NCI-H2196 (cell line): Measurements from ENCODE around the gene WDR91.

Experiments
- DNase-seq: peaks from one replicate; lab custom pipeline; 2025; ENCODE audit not compliant: unreplicated experiment; lab: John Stamatoyannopoulos, UW

Gene WDR91

DNA sequence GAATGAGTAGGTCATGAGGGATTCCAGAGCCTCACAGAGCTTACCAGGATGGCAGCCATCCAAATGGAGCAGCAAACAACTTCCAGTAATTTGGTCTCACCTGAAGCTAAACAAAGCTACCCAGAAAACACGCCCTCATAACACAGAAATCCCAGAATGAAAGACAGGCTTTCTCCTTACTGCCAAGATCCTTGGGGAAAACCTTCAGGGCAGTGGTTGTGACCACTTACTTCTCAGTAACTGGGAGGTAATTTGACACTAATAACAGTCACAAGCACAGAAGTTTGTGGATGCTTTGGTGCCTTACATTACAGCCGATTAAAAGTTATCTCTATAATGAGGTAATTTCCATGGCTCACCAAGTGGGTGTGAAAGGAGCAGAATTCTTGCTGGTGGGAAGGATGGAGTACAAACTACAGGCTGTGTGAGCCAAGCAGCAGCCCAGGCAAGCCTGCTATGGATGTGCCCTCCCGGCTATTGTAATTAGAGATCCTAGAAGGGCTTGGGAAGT is 10.4 kb downstream of the WDR91 start:
- peak; percentile 7 for DNase-seq

DNA sequence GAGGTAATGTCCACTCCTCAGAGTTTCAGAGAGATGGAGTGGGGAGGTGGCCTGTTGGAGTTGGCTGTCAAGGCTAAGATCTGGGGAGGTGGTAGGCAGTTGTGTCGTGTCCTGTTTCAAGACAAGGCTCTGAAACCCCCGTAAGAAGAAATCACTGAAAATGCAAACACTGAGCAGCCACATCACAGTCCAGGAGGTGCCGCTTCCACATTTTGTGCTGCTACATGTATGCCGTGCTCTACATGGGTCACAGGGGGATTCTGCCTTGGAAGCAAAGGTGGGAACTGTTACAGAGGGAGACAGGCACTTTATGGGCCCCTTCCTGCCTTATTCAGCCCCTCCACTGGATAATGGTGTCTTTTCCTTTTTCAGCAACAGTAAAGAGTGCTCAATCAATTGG is 11.9 kb downstream of the WDR91 start:
- DNase-seq, result no peak

DNA sequence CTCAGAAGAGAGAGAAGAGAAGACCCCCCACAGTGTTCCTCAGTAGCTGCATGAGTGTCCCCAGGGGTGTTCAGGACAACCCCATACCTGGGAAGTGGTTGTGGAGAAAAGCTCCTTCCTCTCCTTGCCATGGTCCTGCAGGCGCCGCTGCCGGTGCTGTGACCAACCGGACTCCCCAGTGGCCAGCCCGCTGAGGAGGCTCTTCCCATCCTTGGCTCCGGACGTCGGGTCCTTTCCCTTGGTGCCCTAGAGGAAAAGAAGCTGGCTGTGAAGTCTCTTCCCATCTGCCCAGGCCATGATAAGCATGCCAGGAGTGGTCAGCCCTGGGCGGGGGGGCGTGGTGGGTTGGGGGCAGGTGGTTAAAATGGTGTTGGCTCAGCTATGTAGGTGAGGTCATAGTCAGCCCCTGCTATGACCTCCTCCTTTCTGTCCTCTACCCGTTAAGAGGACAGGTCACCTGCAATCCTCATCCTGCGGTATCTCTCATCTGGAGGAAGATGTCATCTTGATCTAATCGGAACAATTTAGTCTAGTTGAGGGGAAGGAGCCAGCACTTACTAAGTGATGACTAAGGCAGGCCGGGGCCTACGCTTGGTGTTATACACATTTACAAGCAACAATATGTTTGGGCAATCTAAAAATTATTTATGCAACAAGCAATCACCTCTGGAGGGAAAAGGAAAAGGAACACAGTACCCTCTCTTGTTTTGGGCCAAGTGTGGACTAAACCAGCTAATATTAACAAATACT is 13.2 kb downstream of the WDR91 start:
- DNase-seq, result no peak

DNA sequence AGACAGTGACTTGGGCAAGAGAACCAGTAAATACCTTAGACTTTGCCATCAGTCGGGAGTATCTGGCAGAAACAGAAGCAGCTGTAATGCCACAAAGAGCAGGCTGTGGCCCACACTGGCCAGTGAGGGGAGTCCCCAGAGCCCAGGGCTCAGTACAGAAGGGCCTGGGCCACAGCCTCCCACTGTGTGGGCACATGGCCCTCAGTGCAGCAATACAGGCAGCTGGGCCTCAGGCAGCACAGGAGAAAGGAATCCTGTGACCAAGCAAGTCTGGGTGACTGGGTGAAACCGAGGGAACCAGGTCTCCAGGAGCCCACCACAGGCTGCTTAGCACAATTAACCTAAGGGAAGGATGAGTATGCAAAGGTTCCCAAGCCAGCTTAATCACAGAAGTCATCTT is 14.0 kb downstream of the WDR91 start:
- DNase-seq, result no peak

DNA sequence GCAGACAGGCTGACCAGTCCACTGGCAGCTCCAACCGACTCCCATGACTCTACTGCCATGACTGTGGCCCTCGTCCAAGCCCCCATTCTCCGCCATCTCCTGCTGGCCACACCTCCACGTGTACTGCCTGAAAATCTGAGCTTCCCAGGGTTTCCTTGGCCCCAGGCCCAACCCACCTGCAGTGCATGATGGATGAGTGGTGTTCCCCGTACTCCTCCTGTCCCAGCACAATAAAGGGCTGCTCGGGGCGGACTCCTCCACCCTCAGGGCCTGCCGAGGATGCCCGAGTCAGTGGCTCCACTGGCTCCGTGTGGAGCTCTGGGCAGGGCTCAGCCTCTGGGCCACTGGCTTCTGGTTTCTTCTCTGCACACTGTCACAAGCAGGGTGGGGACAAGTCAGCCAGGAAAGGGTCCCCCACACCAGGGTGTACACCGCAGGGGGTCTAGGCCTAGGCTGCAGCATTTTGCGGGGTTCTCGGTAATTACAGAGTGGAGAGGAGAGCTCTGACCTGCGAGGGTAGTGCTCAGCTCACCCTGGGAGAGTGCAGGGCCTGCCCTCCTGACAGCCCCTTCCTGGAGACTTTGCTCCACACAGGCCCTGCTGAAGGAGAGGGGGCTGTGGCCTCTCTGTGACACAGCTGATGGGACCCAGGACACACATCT is 15.2 kb downstream of the WDR91 start:
- DNase-seq, result no peak

DNA sequence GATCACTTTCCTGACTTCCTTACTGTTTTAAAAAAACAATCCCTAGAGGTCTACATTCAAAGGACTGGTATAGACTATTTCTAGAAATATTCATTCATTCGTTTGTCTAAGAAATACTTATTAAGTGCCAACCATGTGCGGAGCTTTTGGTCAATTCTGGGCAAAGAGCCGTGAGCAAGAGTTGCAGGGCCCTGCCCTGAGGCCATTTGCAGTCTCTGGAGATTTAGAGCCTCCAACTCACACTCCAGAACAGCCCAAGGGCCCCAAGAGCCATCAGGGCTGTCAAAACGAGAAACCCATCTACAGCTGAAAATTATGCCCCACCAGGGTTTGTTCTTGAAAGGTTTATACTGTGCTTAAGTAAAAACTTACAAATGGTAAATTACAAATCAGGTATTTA is 16.2 kb downstream of the WDR91 start:
- DNase-seq, result no peak

DNA sequence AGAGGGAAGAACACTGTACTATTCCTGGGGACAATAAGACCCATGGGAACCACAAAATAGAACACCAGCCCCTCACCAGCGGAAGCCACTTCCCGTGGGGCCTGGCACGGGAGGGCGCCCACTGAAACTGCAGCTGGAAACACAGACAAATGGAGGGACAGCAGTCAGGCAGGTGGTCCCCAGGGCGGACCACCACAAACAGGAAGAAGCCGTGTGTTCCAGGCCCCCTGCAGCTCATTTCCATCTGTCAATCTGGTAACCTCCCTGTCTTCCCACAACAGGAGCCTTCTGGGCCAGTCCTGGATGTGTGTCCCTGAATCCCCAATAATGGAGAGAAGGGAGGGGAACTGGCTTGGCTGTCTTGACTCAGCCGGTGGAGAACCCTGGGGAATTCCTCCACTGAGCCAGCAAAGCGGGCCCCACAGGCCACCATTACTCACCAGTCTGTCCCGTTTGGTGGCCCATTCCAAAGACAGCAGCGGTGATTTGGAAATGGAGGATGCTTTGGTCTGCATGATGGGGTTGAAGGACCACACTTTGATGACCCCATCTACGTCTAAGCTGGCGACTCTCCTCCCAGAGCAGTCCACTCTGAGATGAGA is 16.7 kb downstream of the WDR91 start:
- DNase-seq, result no peak

DNA sequence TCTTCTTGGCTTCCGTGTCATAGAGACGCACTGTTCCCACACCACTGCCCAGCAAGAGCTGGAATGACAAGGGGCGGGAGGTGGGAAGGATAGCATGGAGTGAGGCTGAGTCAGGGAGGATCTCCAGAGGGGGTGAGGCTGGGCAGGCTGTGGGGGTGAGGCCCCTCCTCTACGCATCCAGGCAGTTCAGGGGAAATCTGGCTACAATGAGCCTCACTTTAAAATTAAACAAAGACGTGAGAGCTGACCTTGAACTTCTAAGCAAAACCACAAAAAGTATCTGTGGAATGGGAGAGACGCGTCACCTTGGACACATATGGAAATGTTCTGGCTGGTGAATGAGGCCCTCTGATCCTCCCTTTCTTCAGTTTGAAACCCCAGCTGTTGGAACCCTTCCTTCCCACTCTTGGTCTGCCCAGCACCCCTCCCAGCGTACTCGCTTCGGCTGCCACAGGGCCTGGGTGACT is 17.7 kb downstream of the WDR91 start:
- DNase-seq, result no peak

DNA sequence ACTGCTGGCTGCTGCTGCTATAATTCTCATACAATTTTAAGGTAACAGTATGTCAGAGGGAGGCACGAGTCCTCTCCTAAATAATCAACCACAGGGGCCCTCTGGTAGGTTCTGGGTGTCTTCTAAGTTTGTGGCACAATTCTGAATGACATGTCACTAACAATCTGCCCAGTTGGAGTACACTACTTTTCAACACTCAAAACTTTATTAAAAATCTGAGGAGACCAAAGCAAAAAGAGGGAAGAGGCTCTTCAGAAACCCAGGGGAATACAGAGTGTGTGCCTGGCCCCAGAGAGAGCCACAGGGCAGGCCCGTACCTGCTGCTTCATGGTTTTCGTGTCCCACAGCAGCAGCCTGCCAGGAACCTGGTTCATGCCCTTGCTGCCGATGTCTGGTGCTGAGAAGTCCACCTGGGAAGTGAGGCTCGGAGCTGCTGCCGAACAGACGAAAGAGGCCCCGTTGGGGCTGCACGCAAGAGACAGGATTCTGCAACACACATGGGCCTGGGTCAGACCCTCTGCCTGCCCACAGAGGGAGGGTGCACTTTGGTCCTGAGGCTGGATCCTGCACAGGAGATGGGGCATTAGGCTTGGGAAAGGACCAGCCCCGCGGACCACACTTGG is 18.3 kb downstream of the WDR91 start:
- no peak for DNase-seq

DNA sequence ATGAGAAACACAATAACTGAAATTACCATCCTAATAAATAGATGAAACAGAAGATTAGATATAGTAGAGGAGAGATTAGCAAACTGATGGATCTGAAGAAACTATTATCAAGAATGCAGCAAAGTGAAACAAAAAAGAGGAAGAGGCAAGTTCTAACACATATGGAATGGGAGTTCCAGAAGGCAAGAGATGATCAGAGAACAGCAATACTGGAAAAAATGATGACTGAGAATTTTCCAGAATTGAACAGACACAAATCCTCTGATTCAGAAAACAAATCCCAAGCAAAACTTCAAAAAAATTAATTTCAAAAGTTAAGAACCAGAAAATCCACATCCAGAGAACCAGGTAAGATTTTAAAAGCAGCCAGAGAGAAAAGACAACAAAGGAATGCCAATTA is 20.6 kb downstream of the WDR91 start:
- DNase-seq, result no peak

DNA sequence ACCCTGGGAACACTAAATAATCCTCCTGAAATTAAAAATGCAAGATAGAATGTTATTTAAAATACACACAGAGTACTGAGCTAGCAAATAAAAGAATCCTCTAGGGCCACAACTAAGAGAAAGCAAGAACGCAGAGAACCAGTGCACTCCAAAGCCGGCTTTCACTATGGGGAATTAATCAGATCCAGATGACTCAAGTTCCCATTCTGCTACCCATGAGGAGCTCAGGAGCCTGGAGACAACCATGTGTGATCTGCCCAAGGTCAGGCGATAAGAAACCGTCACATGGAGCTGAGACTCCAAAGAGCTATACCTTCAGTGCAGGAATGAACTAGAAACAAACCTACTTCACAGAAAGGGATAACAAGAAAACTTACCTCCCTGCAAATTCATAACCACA is 21.4 kb downstream of the WDR91 start:
- DNase-seq, result no peak

DNA sequence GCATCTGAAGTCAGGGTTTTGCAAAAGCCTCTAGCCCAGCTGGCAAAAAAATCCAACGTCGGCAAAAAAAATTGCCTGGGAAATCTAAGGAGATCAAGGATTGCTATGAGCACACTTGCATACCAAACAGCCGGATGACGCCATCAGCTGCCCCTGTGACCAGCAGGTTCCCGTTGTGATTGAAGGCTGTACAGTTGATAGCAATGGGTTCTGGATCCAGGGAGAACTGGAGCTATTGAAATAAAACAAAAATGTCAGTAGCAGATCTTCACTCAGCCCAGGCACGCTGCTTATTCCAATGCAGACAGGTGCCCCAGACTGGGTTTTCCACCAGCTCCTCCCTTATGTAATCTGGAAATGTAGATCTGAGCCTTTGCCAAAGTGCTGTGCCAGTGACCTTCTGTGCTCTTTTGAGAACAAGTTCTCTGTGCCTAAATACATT is 22.1 kb downstream of the WDR91 start:
- no peak for DNase-seq

DNA sequence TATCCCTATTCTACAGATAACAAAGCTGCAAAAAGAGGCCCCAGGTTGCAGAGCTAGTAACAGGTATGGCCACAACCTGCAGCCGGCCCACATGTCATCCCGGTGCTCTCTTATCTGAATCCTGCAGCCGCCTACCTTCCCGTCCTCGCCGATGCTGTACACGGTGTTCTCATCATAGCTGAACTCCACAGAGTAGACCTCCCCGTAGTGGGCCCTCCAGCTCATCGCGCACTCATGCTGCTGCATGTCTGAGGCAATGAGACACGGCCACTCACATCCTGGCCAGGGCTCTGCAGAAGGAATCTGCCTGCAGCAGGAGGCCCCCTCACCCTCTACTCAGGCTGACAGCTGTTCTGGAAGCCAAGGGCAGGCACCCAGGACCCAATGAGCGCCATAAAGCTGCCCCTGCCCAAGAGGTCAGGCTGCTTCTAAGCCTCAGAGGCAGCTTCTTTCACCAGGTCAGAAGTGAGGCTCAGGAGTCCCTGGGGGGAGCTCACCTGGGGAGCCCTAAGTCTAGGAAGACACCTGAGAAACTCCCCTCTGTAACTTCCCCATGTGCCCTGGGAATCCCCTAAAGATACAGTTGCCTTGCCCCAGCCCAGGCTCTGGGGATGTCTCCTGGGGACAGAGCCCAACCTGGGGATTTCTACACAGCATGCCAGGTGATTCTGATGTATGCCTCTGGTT is 22.9 kb downstream of the WDR91 start:
- DNase-seq, result no peak

DNA sequence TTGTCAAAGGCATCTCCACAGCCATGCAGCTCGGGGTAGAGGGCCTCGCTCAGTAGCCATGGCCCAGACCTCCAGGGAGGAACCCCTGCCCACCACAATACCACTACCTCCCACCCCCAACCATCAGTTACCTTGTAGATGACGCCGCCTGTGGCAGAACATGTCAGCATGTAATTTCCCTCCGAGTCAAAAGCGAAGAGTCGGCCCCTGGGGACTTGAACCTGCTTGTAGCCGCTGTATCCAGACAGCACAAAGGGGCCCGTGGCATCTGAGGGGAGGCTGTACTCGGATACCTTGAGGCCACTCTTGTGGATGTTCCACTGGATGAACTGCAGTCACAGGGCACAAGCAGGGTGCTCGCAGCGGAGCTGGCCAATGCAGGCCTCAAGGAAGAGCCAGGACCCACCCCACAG is 24.5 kb downstream of the WDR91 start:
- DNase-seq, result no peak

DNA sequence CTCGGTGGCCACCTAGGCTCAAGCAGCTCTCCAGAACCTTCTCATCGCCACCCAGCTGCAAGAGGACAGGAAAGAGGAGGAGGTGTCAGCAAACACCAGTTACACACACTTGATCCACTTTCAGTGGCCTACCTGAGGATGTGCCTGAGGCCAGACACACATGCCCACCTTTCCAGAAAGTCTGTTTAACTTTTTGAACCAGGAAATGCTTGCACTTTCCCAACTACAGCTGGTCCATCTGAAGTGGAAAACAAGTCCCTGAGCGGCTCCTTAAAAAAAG is 25.1 kb downstream of the WDR91 start:
- DNase-seq, result no peak

DNA sequence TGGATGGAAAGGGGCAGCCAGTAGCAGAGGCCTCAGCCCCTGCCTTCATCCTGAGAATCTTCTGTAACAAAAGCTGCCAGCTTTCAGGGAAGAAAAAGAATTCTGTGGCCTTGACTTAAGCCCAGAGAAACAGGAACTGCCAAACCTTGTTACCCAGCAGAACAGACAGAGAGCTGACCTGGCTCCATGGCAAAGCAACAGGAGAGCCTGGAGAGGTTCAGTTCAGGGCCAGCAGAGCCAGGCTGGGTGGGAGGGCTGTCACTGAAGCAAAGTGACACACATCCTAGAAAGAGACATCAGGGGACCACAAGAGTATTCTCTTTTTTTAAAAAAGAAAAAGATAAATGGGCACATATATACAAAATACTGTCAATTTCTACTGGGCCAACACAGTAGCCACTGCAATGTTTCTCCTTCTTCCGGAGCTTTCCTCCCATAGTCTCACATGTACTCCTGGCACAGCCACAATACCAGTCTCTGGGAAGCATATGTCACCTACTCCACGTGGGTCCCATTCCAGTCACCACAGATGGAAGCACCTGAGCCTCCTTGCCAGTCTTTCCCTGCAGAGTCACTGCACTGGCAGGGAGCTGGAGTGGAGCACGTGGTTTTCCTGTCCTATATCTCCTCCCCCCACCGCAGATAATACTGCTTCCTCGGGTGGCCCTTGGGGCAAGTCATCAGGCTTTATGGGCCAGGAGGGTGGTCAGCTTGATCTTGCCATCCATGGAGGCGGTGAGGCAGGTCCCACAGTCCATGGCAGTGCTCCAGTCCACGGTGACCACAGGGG is 25.7 kb downstream of the WDR91 start:
- DNase-seq, result no peak

DNA sequence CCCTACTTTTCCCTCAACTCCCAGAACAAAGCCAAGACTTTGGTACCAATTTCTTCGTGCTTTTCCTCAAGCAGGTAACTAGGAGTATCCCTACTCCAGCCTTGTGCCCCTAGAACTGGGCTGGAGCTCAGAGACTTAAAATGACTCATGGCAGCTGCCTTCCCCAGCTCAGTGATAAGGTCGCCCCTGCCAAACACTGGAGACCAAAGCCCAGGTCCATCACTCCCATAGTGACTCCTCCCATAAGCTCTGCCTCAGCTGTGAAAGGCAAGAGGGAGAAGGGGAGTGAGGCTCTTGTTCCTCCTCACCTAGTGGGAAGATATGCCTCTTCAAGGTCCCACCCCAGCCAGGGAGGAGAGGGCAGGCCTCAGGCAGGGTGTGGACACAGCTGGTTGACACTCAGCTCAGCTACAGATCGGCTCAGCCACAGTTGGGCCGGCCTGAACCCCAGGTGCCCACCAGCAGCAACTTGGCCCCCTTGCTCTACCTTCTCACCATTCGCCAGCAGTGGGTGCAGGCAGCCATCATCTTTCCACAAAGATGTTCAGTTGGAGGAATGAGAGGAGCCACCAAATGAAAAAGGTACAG is 27.0 kb downstream of the WDR91 start:
- DNase-seq, result no peak

DNA sequence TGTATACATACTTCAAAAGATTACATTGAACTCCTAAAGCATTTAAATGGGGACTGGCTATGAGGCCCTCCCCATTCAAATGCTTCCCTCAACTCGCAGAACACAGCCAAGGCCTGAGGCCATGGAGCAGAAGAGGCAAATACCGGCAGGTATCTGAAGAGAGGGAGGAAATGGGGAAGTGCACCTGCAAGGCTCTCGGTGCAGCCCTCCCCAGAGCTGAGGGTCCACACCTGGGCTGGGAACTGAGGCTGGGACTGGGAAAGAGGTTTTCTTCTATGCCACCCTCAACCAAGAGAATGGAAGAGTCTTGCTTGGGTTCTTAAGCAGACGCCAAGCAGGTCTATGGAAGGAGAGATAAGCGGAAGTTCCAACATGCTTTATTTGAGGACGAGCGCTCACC is 27.8 kb downstream of the WDR91 start:
- no peak for DNase-seq

DNA sequence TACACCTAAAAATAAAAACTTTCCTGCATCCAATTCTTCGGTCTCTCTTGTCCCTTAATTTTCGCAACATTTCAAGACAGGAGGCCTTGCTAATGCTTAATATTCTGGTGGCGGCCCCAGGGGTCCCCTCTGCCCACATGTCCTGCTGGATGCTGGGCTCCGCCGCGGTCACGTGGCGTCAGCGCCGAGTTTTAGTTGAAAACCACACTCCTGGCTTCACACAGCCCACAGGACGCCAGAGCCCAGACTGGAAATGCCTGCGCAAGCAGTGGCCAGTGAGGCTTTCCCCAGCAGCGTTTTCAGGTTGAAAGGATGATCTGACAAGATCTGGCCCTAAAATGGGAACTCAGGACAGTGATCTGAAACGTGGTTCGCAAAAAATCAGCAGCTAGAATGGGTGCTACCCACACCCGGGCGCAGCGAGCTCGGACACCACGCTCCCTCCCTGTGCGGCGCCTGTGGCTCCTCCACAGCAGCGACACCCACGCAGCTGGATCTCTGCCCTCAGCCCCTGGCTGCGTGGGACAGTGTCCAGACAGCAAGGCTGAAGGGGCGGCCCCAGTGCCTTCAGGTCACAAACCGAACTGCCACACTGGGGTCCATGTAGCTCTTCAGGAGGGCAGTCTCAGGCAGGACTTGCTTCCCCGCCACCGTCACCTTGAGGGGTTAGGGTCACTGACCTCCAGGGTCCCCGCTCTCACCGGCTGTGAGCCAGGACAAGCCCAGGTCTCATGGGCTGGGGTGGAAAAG is 29.2 kb downstream of the WDR91 start:
- no peak for DNase-seq
